HEK293T (cell line): Measurements from ENCODE around the gene CNIH3.

ENCODE experiments used
- FOXA1 ChIP-seq: fragments of 450-650 bp; IDR thresholded peaks from 2 replicates; pipeline ENCODE4 v1.6.1; 2016; ENCODE audit warnings: mild to moderate bottlenecking
- TARDBP ChIP-seq: fragments of 450-650 bp; IDR thresholded peaks from 2 replicates; pipeline ENCODE4 v1.6.1; 2016

DNA sequence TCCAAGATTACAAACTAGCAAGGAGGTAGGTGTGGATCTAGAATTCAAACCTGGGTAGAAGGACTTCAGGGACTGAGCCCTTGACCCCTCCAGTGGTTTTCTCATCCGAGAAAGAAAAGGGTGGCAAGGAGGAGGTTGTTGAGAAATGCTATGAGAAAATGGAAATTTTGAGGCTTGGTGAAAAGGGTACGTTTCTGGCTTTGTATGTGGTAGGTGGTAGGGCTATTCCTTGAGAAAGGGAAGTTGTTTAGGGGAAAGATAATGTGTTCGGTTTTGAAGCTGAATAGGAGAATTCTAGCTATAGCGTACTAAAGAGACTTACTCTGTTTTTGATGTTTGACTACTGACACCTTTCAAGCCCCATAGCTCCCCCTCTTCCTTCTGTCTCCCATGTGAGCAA is 133.8 kb downstream of the CNIH3 start:
- TF ChIP-seq TARDBP (no peak), FOXA1 (no peak)
